IPS-15b (cell line): ENCODE measurements around the gene FLT1.

ENCODE experiments used
- H3K27me3 ChIP-seq: one replicate; pipeline ENCODE4 v1.6.1; 2013; ENCODE audit warnings: low read length; ENCODE audit not compliant: control insufficient read depth, insufficient read depth
- H3K36me3 ChIP-seq: one replicate; pipeline ENCODE4 v1.6.1; 2013; ENCODE audit warnings: low read length; ENCODE audit not compliant: control insufficient read depth, insufficient read depth
- H3K4me1 ChIP-seq: one replicate; pipeline ENCODE4 v1.6.1; 2013; ENCODE audit warnings: mild to moderate bottlenecking, low read length; ENCODE audit not compliant: control insufficient read depth, insufficient read depth
- H3K4me3 ChIP-seq: one replicate; pipeline ENCODE4 v1.5.1; 2013; ENCODE audit warnings: low read depth, low read length
- H3K9ac ChIP-seq: one replicate; pipeline ENCODE4 v1.6.1; 2013; ENCODE audit warnings: low read depth, mild to moderate bottlenecking, low read length
- H3K9me3 ChIP-seq: one replicate; pipeline ENCODE4 v1.6.1; 2013; ENCODE audit warnings: mild to moderate bottlenecking, low read length; ENCODE audit not compliant: control insufficient read depth, insufficient read depth

The FLT1 gene

GRCh38 chr13:28449826-28450773, 44.8 kb downstream of the FLT1 start:
- Histone ChIP-seq H3K9me3 (peaks cover 5% of the 10 kb centered on the region), H3K9ac (no peak overlapping the region), H3K27me3 (no peaks in the 10 kb centered on the region), H3K36me3 (peaks cover 4% of the 10 kb centered on the region), H3K4me3 (no peak overlapping the region), H3K4me1 (peaks cover 10% of the 10 kb centered on the region)

- Histone ChIP-seq H3K4me1 (peaks cover 8% of the 10 kb centered on the region), H3K36me3 (peaks cover 4% of the 10 kb centered on the region), H3K4me3 (no peak overlapping the region), H3K9ac (no peak overlapping the region), H3K9me3 (peaks cover 5% of the 10 kb centered on the region), H3K27me3 (no peaks in the 10 kb centered on the region)
These were observed 46.1 kb downstream of the FLT1 start for GRCh38 chr13:28448651-28449358.

- Histone ChIP-seq H3K9me3 (peaks cover 5% of the 10 kb centered on the region), H3K27me3 (no peaks in the 10 kb centered on the region), H3K36me3 (peaks cover 4% of the 10 kb centered on the region), H3K4me3 (no peak overlapping the region), H3K4me1 (peaks cover 8% of the 10 kb centered on the region), H3K9ac (no peak overlapping the region)
These were observed 46.9 kb downstream of the FLT1 start for GRCh38 chr13:28447989-28448388.

- peaks cover 4% of the 10 kb centered on the region for H3K36me3 ChIP-seq
- H3K9me3 ChIP-seq: peaks cover 5% of the 10 kb centered on the region
- H3K4me1 ChIP-seq: peaks cover 6% of the 10 kb centered on the region
- no peak overlapping the region for H3K4me3 ChIP-seq
- H3K9ac ChIP-seq: no peak overlapping the region
- H3K27me3 ChIP-seq: no peaks in the 10 kb centered on the region
These were observed 47.7 kb downstream of the FLT1 start for GRCh38 chr13:28447206-28447605.

- Histone ChIP-seq H3K9ac (no peak overlapping the region), H3K9me3 (peaks cover under 1% of the 10 kb centered on the region), H3K4me1 (peaks cover 27% of the 10 kb centered on the region), H3K4me3 (no peak overlapping the region), H3K36me3 (no peaks in the 10 kb centered on the region), H3K27me3 (no peaks in the 10 kb centered on the region)
These were observed 52.1 kb downstream of the FLT1 start for GRCh38 chr13:28442839-28443238.

- Histone ChIP-seq H3K27me3 (no peaks in the 10 kb centered on the region), H3K4me3 (no peak overlapping the region), H3K4me1 (peaks cover 36% of the 10 kb centered on the region), H3K9ac (no peak overlapping the region), H3K9me3 (no peaks in the 10 kb centered on the region), H3K36me3 (no peaks in the 10 kb centered on the region)
These were observed 53.4 kb downstream of the FLT1 start for GRCh38 chr13:28441529-28441928.

- H3K4me1 ChIP-seq: peaks cover 36% of the 10 kb centered on the region
- H3K9ac ChIP-seq: no peak overlapping the region
- H3K9me3 ChIP-seq: no peaks in the 10 kb centered on the region
- no peak overlapping the region for H3K4me3 ChIP-seq
- H3K27me3 ChIP-seq: no peaks in the 10 kb centered on the region
- no peaks in the 10 kb centered on the region for H3K36me3 ChIP-seq
These were observed 54.0 kb downstream of the FLT1 start for GRCh38 chr13:28440774-28441504.

GRCh38 chr13:28438598-28439334, 56.2 kb downstream of the FLT1 start:
- no peaks in the 10 kb centered on the region for H3K9me3 ChIP-seq
- H3K27me3 ChIP-seq: no peaks in the 10 kb centered on the region
- no peak overlapping the region for H3K9ac ChIP-seq
- no peaks in the 10 kb centered on the region for H3K36me3 ChIP-seq
- no peak overlapping the region for H3K4me3 ChIP-seq
- peaks cover 41% of the 10 kb centered on the region for H3K4me1 ChIP-seq

- Histone ChIP-seq H3K36me3 (no peaks in the 10 kb centered on the region), H3K9ac (no peak overlapping the region), H3K9me3 (no peaks in the 10 kb centered on the region), H3K4me3 (no peak overlapping the region), H3K27me3 (no peaks in the 10 kb centered on the region), H3K4me1 (peaks cover 41% of the 10 kb centered on the region)
These were observed 56.9 kb downstream of the FLT1 start for GRCh38 chr13:28438067-28438466.

GRCh38 chr13:28435917-28436316, 59.0 kb downstream of the FLT1 start:
- Histone ChIP-seq H3K27me3 (no peaks in the 10 kb centered on the region), H3K9ac (no peak overlapping the region), H3K4me3 (no peak overlapping the region), H3K36me3 (no peaks in the 10 kb centered on the region), H3K9me3 (no peaks in the 10 kb centered on the region), H3K4me1 (peaks cover 51% of the 10 kb centered on the region)

- Histone ChIP-seq H3K4me1 (peaks cover 52% of the 10 kb centered on the region), H3K27me3 (no peaks in the 10 kb centered on the region), H3K36me3 (no peaks in the 10 kb centered on the region), H3K4me3 (no peak overlapping the region), H3K9me3 (no peaks in the 10 kb centered on the region), H3K9ac (no peak overlapping the region)
These were observed 60.0 kb downstream of the FLT1 start for GRCh38 chr13:28434926-28435325.
